ENCODE results near the gene AKR1D1. TPM values are rescaled to one million over a fixed set of nuclear protein-coding genes. Genes with fewer than 3 reads are reported as not detected.

AKR1D1 gene
- total RNA-seq, result not detected in 2 replicates

GRCh38 chr7:138076196-138076595 lies at the start of gene AKR1D1:
Gene AKR1D1 (plus strand): TSS chr7:138076459. CDS start chr7:138076519, 60 bp downstream.

Other genes with a start within 250 kb of the AKR1D1 start
- 4.0 and 5.3 TPM in 2 replicates for gene DGKI, start 229.5 kb upstream of the AKR1D1 start, total RNA-seq
- gene CREB3L2, start 74.4 kb upstream of the AKR1D1 start, total RNA-seq, result 13.7 and 19.9 TPM in 2 replicates

Data from smooth muscle cell of bladder (primary cell).